ENCODE measurements around the gene NAP1L5.

GRCh38 chr4:88697141-88697540 lies 488 bp downstream of the NAP1L5 start:
- no peak for TF ChIP-seq ZNF347 (CRISPR knock-in tag; IDR thresholded peaks at IDR 0.05; ENCODE audit: low read depth)
- TF ChIP-seq SRSF1 (IDR thresholded peaks at IDR 0.05; ENCODE audit: low read depth, low read length), result no peak
- no peak for TF ChIP-seq BRCA1 (IDR thresholded peaks at IDR 0.05)
- TF ChIP-seq BRCA1 (CRISPR knock-in tag; IDR thresholded peaks at IDR 0.05), result no peak
- TF ChIP-seq SP1 (CRISPR knock-in tag; IDR thresholded peaks at IDR 0.05), result no peak
- TF ChIP-seq JUND (IDR thresholded peaks at IDR 0.05; ENCODE audit: borderline replicate concordance, low read depth, low read length), result no peak
- no peak for TF ChIP-seq JUND (tag; IDR thresholded peaks at IDR 0.05; ENCODE audit: borderline replicate concordance, low read depth, low read length)
- TF ChIP-seq ZNF766 (CRISPR knock-in tag; conservative IDR thresholded peaks at IDR 0.05), result no peak
- no peak for TF ChIP-seq ELK1 (CRISPR knock-in tag; IDR thresholded peaks at IDR 0.05)
- no peak for TF ChIP-seq ZNF592 (IDR thresholded peaks at IDR 0.05)
- no peak for TF ChIP-seq VEZF1 (CRISPR knock-in tag; IDR thresholded peaks at IDR 0.05)
- TF ChIP-seq TRIM25 (IDR thresholded peaks at IDR 0.05; ENCODE audit: borderline replicate concordance), result no peak
- TF ChIP-seq TOE1 (IDR thresholded peaks at IDR 0.05; ENCODE audit: borderline replicate concordance), result no peak
- TF ChIP-seq TOE1 (CRISPR knock-in tag; IDR thresholded peaks at IDR 0.05; ENCODE audit: borderline replicate concordance, low read depth), result no peak
- no peak for TF ChIP-seq UBTF (IDR thresholded peaks at IDR 0.05; ENCODE audit: borderline replicate concordance in 1 of 2, low read depth in 2 of 2, low read length in 2 of 2)

All from K562 (cell line).